Naive thymus-derived CD8-positive, alpha-beta T cell (primary cell): ENCODE measurements around the gene PITPNM1. TPM values are rescaled to one million over a fixed set of nuclear protein-coding genes. Genes with fewer than 3 reads are reported as not detected.

Experiments
- microRNA-seq: library from miRNA; unstranded; fragments of <30 nt; microRNA quantifications from one replicate; pipeline ENCODE4 v1.2.0, GENCODE V29; 2022; ENCODE audit warnings: borderline microRNAs expressed
- polyA plus RNA-seq, 3 donors: library from polyadenylated mRNA; unstranded; fragments of 300-500 nt; fragmentation: Illumina TruSeq; gene quantifications; one replicate each; pipeline ENCODE4 v1.2.3, GENCODE V29; 2021
- total RNA-seq, 8 experiments: library from RNA in 2 of 8; stranded (reverse) in 2 of 8; gene quantifications; one replicate each; pipeline ENCODE4 v1.2.3 and lab custom pipeline; 2021 to 2026

The PITPNM1 gene
- total and polyA plus RNA-seq, 5 experiments from 2014 or later, result 13.8 to 120 (median 36.5) TPM

Small RNA genes lying within 50 kb of the gene (microRNA-seq; reads per million reads assigned to microRNA genes)
- 1.0 reads per million for gene MIR6752

Other genes starting within 250 kb of the PITPNM1 start
- 100 to 1,000 TPM; 345 to 354 TPM for gene GRK2, start 238.9 kb downstream of the PITPNM1 start, total RNA-seq
- 10 to 100 TPM; 16.8 to 70.7 (median 31.1) TPM for gene GRK2, start 238.9 kb downstream of the PITPNM1 start, polyA plus RNA-seq
- 100 to 1,000 TPM; 189 to 206 TPM for gene ANKRD13D, start 216.1 kb downstream of the PITPNM1 start, total RNA-seq
- 10 to 100 TPM in 2 of 3 donors, 1 to 10 TPM in 1; 6.0 to 18.3 (median 10.1) TPM for gene ANKRD13D, start 216.1 kb downstream of the PITPNM1 start, polyA plus RNA-seq
- gene SSH3, start 201.8 kb downstream of the PITPNM1 start, total RNA-seq, result 10 to 100 TPM; 18.1 to 25.3 TPM
- gene SSH3, start 201.8 kb downstream of the PITPNM1 start, polyA plus RNA-seq, result 1 to 10 TPM; 1.7 to 4.5 (median 3.2) TPM
- 100 to 1,000 TPM; 102 to 110 TPM for gene POLD4, start 151.8 kb downstream of the PITPNM1 start, total RNA-seq
- 100 to 1,000 TPM in 2 of 3 donors, 10 to 100 TPM in 1; 87.7 to 105 (median 102) TPM for gene POLD4, start 151.8 kb downstream of the PITPNM1 start, polyA plus RNA-seq
- gene CLCF1, start 131.8 kb downstream of the PITPNM1 start, total RNA-seq, result 1 to 10 TPM; 1.1 to 1.5 TPM
- gene CLCF1, start 131.8 kb downstream of the PITPNM1 start, polyA plus RNA-seq, result under 1 TPM in 1 of 3 donors, not detected in 2; 0.58 TPM
- 10 to 100 TPM; 47.3 to 58.1 TPM for gene RAD9A, start 113.4 kb downstream of the PITPNM1 start, total RNA-seq
- 1 to 10 TPM; 6.5 to 9.4 (median 6.6) TPM for gene RAD9A, start 113.4 kb downstream of the PITPNM1 start, polyA plus RNA-seq
- gene PPP1CA, start 103.5 kb downstream of the PITPNM1 start, total RNA-seq, result 100 to 1,000 TPM; 141 to 146 TPM
- gene PPP1CA, start 103.5 kb downstream of the PITPNM1 start, polyA plus RNA-seq, result 100 to 1,000 TPM; 357 to 518 (median 403) TPM
- gene TBC1D10C, start 101.3 kb downstream of the PITPNM1 start, total RNA-seq, result 100 to 1,000 TPM; 403 to 419 TPM
- 100 to 1,000 TPM; 231 to 307 (median 251) TPM for gene TBC1D10C, start 101.3 kb downstream of the PITPNM1 start, polyA plus RNA-seq
- gene CARNS1, start 89.7 kb downstream of the PITPNM1 start, total RNA-seq, result 10 to 100 TPM; 18.5 to 21.2 TPM
- gene CARNS1, start 89.7 kb downstream of the PITPNM1 start, polyA plus RNA-seq, result 1 to 10 TPM; 2.2 to 3.7 (median 2.3) TPM
- 10 to 100 TPM; 80.9 to 82.8 TPM for gene RPS6KB2, start 76.9 kb downstream of the PITPNM1 start, total RNA-seq
- 10 to 100 TPM; 41.9 to 45.9 (median 43.2) TPM for gene RPS6KB2, start 76.9 kb downstream of the PITPNM1 start, polyA plus RNA-seq
- 100 to 1,000 TPM; 212 to 215 TPM for gene PTPRCAP, start 67.7 kb downstream of the PITPNM1 start, total RNA-seq
- gene PTPRCAP, start 67.7 kb downstream of the PITPNM1 start, polyA plus RNA-seq, result 100 to 1,000 TPM; 647 to 717 (median 686) TPM
- 10 to 100 TPM; 21.2 to 22.3 TPM for gene CORO1B, start 61.9 kb downstream of the PITPNM1 start, total RNA-seq
- gene CORO1B, start 61.9 kb downstream of the PITPNM1 start, polyA plus RNA-seq, result 10 to 100 TPM in 1 of 3 donors, 1 to 10 TPM in 2; 9.2 to 12.6 (median 9.8) TPM
- gene GPR152, start 52.6 kb downstream of the PITPNM1 start, total RNA-seq, result not detected
- gene GPR152, start 52.6 kb downstream of the PITPNM1 start, polyA plus RNA-seq, result 1 to 10 TPM in 1 of 3 donors, under 1 TPM in 2; 0.20 to 1.2 (median 0.86) TPM
- 1 to 10 TPM; 2.9 to 3.7 TPM for gene CABP4, start 50.0 kb downstream of the PITPNM1 start, total RNA-seq
- gene CABP4, start 50.0 kb downstream of the PITPNM1 start, polyA plus RNA-seq, result under 1 TPM; 0.58 to 0.96 (median 0.62) TPM
- gene TMEM134, start 36.1 kb downstream of the PITPNM1 start, total RNA-seq, result 100 to 1,000 TPM; 105 to 111 TPM
- 100 to 1,000 TPM; 128 to 148 (median 144) TPM for gene TMEM134, start 36.1 kb downstream of the PITPNM1 start, polyA plus RNA-seq
- 100 to 1,000 TPM; 136 to 141 TPM for gene AIP, start 22.3 kb downstream of the PITPNM1 start, total RNA-seq
- 100 to 1,000 TPM; 146 to 169 (median 146) TPM for gene AIP, start 22.3 kb downstream of the PITPNM1 start, polyA plus RNA-seq
- gene CDK2AP2, start 2.8 kb upstream of the PITPNM1 start, total RNA-seq, result 10 to 100 TPM; 41.8 to 46.4 TPM
- 10 to 100 TPM; 75.9 to 96.8 (median 79.5) TPM for gene CDK2AP2, start 2.8 kb upstream of the PITPNM1 start, polyA plus RNA-seq
- not detected for gene CABP2, start 18.1 kb upstream of the PITPNM1 start, total RNA-seq
- not detected for gene CABP2, start 18.1 kb upstream of the PITPNM1 start, polyA plus RNA-seq
- 100 to 1,000 TPM; 177 to 186 TPM for gene GSTP1, start 78.4 kb upstream of the PITPNM1 start, total RNA-seq
- 100 to 1,000 TPM; 234 to 278 (median 276) TPM for gene GSTP1, start 78.4 kb upstream of the PITPNM1 start, polyA plus RNA-seq
- gene NDUFV1, start 101.6 kb upstream of the PITPNM1 start, total RNA-seq, result 100 to 1,000 TPM; 197 to 199 TPM
- gene NDUFV1, start 101.6 kb upstream of the PITPNM1 start, polyA plus RNA-seq, result 100 to 1,000 TPM; 122 to 123 (median 122) TPM
- 1 to 10 TPM; 2.0 to 3.2 TPM for gene NUDT8, start 124.6 kb upstream of the PITPNM1 start, total RNA-seq
- gene NUDT8, start 124.6 kb upstream of the PITPNM1 start, polyA plus RNA-seq, result 1 to 10 TPM; 2.7 to 3.1 (median 2.7) TPM
- gene TBX10, start 134.4 kb upstream of the PITPNM1 start, total RNA-seq, result not detected
- not detected for gene TBX10, start 134.4 kb upstream of the PITPNM1 start, polyA plus RNA-seq
- not detected for gene ACY3, start 145.4 kb upstream of the PITPNM1 start, total RNA-seq
- under 1 TPM in 2 of 3 donors, not detected in 1; 0.29 to 0.64 TPM for gene ACY3, start 145.4 kb upstream of the PITPNM1 start, polyA plus RNA-seq
- gene ALDH3B2, start 169.3 kb upstream of the PITPNM1 start, total RNA-seq, result not detected
- not detected for gene ALDH3B2, start 169.3 kb upstream of the PITPNM1 start, polyA plus RNA-seq